Sciatic nerve (tissue), 2 donors: ENCODE data around the gene HPS3. TPM values are rescaled to one million over a fixed set of nuclear protein-coding genes. Genes with fewer than 3 reads are reported as not detected.
"Not testable (repeated sequence)": the region's sequence is repeated elsewhere in the genome, so short reads cannot be mapped to it uniquely, and the experiment has no call there.

Experiments
- ATAC-seq: fragments of 200-7000 bp; cut with Tn5 transposase; one replicate; pipeline ENCODE4 v1.9.1; 2020; ENCODE audit warnings: mild to moderate bottlenecking, moderate library complexity
- DNase-seq: peaks from one replicate; pipeline ENCODE4 v3.0.0-alpha.2; 2020; ENCODE audit warnings: low spot score
- intact Hi-C: fragments of 100-400 bp; cut with DNase I; formaldehyde crosslinking; loops from one replicate; pipeline ENCODE4 v1.14.2; 2022
- total RNA-seq: library from RNA; stranded (reverse); fragmentation: NEBNext Ultra II Directional; extraction: Animal tissue kit (Norgen Biotek cat#: 25700); gene quantifications from one replicate; pipeline ENCODE4 v1.2.1, GENCODE V29; 2021
- donor health status: DM: no; HTN: no; CAD: no.
- donor health status: DM: no; HTN: no; CAD: no.

HPS3 gene
- total RNA-seq, 1 donor from 2014 or later, result 27.4 TPM

DNA sequence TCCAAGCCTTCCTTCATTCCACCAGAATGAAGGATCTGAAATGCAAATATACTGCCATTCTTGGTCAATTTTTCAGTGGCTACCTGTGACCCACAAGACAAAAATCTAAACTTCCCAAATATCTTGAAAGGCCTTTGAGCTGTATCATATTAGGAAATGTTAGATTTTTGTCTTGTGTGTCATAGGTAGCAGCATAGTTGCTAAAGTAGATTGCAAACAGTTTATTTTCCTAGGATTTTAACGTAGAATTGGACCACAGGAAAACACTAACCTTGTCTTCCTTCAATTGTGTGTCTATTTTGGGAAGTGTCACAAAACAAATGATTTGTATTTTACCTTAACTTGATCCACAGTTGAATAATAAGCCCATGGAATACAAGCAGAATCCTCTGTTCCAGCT is 49.8 kb downstream of the HPS3 start:
- DNase-seq, result no peak
- intact Hi-C loops, result no loop called here
- no peak for ATAC-seq

DNA sequence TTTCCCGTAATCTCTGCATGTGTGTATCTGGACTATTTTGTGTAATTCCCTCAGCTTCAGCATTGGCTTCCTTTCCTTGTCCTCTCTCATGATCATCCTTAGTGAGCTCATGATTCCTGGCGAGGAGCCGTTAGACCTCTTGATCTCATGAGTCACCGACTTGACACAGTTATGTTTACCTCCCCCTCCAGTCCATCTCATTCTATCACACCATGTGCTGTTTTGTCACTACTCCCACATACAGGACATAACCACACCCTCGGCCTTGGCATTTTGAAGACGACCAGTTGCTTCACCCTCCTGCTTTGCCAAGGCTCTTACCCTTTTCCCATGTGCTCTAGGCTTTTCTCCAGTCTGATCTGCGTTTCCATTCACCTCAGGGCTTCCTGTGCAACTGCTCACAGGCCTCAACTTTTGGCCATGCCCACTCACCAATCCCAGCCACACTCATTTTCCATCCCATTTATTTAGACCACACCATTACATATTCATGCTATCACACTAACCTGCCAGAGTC is 50.7 kb downstream of the HPS3 start:
- intact Hi-C loops, result no loop called here
- DNase-seq, result peak; percentile 90
- peak; percentile 99 for ATAC-seq

DNA sequence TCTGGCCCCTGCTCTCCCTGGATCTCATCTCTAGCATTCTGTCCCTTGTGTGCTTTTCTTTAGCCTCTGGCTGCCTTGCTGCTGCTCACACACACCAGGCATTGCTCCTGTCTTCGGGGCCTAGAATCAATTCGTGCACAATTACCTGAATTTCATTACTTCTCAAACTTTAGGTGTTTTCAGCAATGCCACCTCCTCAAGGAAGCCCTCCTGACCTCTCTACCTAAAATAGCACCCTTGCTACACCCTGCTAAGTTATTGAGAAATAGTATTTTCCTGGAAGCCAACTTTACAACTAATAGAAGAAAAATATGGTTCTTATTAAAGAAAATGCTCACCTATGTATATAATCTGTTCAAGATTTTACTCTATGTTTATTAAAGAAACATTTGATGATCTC is 51.7 kb downstream of the HPS3 start:
- ATAC-seq (no peak), DNase-seq (no peak)
- intact Hi-C loops, result no loop called here

DNA sequence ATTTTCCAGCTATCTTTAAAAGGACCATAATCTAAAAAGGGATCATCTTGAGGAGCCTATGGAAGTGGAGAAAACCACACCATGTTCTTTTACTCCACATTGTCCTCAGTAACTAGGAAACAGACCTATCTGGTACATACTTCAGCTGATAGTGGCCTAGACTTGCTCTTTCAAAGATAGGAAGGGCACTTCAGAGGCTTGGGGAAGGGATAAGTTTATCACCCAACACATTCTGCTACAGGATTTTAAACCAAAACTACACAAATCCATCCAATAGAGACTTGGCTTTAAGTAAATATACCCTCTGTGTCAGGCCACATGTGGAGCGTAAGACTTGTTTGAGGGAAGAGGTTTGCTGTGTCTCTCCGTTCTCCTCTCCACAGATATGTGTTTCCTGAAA is 56.8 kb downstream of the HPS3 start:
- intact Hi-C loops, result no loop called here
- ATAC-seq, result no peak
- no peak for DNase-seq

DNA sequence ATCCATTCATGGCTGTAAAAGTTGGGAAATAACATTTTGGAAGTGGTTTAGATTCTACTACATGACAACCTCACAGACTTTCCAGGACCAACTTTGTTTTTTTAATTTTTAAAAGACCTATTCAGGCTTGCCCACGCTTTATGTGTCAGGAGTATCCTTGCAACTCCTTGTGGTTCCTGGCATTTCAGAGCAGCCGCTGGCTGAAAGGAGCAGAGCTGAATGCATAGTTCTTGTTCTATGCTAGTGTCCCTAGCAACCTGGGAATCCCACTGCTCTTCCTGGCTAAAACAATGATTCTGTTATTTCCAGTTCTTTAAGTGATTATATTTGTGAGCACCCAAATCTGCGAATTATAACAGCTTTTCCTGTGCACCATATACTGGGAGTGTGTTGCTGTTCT is 57.3 kb downstream of the HPS3 start:
- DNase-seq (no peak), ATAC-seq (no peak)
- intact Hi-C loops, result no loop called here

DNA sequence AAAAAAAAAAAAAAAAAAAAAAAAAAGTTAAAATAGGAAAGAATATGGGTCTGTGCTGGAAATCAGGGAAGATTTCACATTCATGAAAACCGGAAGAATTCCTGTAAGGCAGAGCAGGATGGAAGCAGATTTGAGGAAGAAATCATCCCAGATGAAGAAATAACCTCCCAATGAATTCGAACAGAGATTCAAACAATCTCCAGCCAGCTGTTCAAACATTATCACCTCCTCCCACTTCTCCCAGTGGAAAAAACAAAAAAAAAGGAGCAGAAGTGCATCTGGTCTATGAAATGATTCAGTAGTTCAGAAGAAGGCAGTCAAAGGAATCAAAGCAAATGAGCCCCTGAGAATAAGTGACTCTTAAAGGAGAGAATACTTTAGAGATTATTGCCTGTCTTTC is 59.1 kb downstream of the HPS3 start:
- ATAC-seq (peak; percentile 88), DNase-seq (no peak)
- intact Hi-C loops, result no loop called here

DNA sequence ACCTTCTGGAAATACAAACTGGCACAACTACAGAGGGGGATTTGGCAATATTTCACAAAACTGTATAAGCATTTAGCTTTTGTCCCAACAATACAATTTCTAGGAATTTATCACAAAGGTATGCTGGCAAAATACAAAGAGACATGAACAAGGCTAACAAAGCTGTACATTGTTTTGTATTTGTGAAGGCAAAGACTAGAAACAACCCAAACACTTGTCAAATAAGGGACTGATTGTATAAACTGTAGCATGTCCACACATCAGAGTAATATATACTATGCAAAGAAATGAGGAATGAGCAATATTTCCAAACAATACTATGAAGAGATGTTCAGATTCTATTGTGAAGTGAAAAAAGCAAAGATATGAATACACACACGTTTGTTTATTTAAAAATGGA is 65.8 kb downstream of the HPS3 start:
- ATAC-seq, result no peak
- no peak for DNase-seq
- intact Hi-C loops, result no loop called here

DNA sequence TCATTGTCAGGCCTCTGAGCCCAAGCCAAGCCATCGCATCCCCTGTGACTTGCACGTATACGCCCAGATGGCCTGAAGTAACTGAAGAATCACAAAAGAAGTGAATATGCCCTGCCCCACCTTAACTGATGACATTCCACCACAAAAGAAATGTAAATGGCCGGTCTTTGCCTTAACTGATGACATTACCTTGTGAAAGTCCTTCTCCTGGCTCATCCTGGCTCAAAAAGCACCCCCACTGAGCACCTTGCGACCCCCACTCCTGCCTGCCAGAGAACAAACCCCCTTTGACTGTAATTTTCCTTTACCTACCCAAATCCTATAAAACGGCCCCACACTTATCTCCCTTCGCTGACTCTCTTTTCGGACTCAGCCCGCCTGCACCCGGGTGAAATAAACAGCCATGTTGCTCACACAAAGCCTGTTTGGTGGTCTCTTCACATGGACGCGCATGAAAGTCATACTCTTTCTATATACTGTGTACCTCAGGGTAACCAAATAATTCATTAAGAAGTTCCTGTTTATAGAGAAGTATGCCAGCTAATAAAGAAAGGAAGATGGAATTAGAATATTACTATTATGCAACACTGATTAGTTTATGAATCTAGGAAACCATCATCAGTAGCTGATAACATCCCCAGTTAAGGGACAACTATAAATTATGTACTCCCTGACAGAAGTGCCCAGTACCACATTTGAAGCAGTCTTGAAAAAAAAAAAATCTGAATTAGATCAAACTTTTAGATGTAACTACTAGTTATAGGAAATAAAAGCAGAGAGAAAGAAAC is 67.6 kb downstream of the HPS3 start:
- DNase-seq, intact Hi-C loops, ATAC-seq: not testable (repeated sequence)

DNA sequence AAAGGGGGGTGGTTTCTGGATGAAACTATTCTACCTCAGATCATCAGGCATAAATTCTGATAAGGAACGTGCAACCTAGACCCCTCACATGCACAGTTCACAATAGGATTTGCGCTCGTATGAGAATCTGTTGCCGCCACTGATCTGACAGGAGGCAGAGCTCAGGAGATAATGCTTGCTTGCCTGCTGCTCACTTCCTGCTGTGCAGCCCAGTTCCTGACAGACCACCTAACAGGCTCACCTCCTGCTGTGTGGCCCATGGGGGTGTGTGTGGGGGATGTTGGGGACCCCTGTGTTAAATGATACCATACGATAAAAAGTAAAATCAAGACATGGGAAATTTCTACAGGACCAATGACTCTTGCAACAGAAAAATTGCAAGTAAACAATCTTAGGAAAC is 68.2 kb downstream of the HPS3 start:
- ATAC-seq (no peak), DNase-seq (no peak)
- intact Hi-C loops, result no loop called here

DNA sequence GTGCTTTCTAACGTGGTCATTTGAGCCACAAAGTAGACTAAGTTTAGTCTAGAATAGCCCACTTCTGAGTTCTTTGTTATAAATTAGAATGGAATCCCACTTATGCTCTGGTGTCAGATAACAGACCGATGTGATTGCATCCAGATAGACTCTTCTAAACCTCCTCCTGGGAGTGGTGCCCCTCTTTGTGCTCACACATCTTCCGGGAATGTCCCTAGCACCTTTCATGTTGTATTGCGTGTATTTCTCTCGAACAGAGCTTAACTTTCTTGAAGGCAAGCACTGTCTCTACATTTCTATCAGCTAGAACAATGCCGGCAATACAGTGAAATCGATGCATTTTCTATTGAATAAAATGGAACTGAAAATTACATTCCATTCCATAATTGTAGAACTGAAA is 69.2 kb downstream of the HPS3 start:
- DNase-seq (no peak), ATAC-seq (no peak)
- intact Hi-C loops, result no loop called here

DNA sequence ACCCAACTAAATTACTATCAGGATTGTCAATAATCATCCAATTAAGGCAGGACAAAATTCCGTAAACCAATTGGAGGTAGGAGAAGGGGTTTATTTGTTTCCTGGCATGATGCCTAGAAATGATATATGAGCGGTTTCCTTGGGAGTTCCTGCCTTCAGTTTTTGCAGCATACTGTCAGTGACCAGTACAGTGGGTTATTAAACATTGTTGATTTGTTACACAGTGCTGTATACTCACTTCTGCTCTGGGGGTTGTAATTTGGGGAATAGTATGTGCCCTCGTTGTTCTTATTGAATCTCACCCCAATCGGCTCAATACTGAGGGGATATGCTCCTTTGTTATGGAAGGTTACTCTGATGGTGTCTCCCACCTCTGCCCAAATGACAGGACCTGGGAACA is 70.0 kb downstream of the HPS3 start:
- intact Hi-C loops, result no loop called here
- no peak for DNase-seq
- no peak for ATAC-seq

DNA sequence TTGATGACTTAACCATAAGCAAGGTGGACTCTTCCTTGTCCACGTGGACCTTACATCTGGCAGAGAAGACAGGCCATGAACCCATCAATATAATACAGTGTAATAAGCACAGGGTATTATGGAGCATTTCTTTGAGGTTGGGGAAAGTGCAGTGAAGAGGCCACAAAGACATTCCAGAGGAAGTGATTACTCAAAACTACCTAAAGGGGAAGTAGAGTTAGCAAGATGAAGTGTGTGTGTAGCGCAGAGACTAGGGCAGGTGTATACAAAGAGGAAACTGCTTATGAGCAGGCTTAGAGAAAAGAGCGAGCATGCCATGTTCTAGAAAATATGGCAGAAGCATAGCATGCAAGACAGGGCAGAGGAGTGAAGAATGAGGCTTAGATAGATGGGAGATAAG is 74.3 kb downstream of the HPS3 start:
- intact Hi-C loops, result no loop called here
- DNase-seq (no peak), ATAC-seq (no peak)

DNA sequence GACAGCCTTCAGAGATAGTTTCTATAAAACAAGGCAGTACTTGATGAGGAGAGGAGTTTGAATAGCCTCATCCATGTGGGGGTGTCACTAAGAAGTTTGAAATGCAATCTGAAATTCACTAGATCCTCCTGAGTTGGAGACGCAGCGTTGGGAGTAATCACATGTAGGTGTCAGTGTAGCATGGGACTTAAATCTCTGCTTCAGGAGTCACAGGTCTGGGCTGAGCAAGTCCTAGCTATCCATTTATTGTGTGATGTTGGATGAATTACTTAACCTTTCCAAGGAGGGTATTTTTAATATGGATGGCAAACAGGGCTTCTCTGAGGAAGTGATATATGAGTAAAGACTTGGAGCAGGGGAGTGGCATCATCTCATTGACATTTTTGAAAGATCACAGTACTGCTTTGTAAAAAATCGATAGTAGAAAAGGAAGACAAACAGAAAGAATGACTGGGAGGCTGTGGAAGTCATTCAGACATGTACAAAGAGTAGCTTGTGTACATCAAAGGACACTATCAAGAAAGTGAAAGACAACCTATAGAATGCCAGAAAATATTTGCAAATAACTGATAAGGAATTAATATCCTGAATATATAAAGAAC is 75.1 kb downstream of the HPS3 start:
- no peak for ATAC-seq
- intact Hi-C loops, result no loop called here
- DNase-seq, result no peak

DNA sequence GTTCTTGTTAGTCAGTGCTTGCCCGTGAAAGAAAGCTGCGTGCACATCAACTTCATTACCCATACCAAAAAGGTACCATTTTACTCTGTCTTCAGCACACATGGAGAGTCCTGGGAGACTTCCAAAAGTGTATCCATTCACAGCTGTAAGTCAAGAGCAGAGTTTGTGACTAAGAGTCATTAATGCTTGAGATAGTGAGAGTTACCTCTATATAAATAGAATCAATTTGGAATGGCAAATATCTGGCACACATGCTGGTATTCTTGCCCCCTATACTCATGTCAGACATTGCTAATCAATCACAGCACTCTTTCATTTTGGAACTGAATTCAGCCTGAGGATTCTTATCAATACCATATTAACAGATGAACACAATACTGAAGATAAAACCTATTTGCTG is 78.0 kb downstream of the HPS3 start:
- ATAC-seq, result no peak

DNA sequence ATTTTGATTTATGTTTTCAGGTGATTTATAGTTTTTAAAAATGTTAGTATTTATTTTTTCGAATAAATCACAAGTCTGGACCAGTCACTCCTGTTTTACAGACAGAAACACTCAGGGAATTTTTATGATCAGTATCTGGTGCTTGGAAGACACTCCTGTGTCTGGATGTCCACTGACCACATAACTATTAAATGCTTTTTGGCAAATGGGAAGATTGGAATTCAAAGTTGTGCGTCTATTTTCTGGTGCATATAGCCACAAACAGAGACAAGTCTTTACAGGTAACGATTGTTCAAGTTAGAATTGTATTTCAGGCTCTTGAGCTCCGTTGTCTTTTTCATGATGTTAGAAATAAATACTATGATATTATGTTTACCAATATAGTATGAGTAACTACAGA is 80.0 kb downstream of the HPS3 start:
- intact Hi-C loops, result no loop called here
- DNase-seq, result no peak
- ATAC-seq, result no peak

More for the DNA sequence above, 78.0 kb downstream of the HPS3 start:
- intact Hi-C loops, result no loop called here
- DNase-seq, result no peak

DNA sequence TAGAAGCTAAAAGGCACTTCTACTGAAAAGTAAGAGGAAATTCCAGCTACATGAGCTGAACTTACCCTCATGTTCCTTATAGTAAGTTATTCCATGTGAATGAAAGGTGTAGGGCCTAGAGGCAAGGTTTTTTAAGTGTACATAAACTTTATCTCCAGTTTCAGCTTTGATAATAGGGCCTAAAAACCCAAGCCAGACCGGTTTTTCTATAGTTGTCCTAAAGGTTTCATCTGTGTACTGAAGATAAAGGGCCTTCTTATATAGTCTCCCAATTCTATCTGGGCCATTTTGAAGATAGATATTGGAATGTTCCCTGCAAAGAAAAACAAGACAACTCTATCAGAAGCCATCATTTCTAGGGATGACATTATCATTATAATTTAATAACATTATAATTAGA is 82.9 kb downstream of the HPS3 start:
- intact Hi-C loops, result no loop called here
- no peak for DNase-seq
- ATAC-seq, result no peak

DNA sequence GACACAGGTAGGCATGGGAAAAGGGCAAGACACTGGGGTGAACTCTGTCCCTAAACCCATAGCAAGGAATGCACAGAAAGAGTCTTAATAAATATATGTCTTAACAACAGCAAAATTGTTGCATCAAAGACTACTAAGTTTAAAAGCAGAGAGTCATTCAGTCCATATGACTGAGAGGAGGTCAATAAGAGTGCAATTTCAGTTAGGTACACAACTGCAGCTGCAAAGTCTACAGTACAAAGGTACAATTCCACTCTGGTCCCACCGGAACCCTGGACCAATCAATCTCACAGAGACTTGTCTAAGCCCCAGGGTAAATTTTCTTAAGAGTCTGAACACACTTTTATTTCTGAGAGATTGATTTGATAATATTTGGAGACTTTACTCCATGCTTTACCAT is 85.3 kb downstream of the HPS3 start:
- DNase-seq, result no peak
- intact Hi-C loops, result no loop called here
- no peak for ATAC-seq

DNA sequence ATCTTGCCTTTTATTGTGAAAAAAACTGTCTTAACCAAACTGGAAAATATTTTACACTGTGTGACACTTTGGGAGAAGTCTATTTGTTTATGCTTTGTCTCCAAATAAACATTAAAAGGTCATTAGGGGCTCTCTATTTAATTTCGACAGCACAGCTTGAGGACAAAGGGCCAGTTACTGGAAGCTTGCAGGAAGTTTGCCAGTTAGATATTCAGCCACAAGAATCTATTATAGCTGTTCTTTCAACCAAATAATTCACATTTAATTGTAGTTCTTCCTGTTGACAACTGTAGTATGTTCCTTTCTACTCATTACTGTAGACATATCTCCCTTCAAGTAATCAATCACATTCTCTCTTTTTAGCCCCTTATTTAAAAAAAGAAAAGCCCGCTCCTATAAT is 86.1 kb downstream of the HPS3 start:
- ATAC-seq, result peak; percentile 43
- no peak for DNase-seq
- intact Hi-C loops, result no loop called here

DNA sequence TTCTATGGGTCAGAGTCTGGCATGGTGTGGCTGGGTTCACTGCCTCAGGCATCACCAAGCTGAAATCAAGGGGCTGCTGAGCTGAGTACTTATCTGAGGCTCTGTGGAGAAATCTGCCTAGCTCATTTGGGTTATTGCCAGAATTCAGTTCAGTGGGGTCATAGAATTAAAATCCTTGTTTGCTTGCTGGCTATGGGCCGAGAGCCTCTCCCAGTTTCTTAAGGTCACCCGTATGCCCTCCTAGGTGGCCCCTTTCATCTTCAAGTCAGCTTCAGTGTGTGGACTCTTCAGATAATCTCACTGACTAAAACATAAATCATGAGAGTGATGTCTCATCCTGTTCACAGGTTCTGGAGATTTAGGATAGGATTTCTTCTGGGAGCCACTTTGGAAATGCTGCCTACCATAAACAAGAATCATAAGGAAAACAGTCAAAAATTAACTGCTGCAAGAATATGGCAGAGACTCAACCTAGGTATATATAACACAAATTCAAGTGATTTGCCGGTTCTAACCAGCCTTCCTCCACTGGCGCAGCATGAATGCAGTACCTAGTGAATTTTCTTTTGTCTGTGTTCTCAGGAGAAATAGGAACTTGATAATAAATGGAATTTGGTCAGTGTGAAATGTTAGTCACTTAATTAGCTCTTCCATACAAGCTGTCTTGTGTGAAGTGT is 86.9 kb downstream of the HPS3 start:
- peak; percentile 66 for ATAC-seq
- DNase-seq, result no peak
- intact Hi-C loops, result no loop called here

DNA sequence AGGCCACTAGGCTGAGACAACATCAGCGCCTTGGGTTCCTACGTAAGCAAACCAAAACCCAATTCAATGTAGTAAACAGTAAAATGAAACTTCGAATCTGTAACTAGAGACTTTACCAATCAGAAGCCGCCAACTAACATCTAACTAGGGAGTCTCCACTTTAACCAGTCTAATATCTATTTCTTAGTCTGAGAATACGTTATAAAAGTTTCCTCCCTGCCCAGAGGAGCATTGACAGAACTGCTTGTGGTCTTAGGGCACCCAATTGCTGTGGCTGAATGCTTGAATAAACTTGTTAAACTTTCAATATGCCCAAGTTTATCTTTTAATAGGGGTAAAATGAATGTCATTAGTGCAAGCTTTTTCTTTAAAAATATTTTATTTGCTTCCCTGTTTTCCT is 87.9 kb downstream of the HPS3 start:
- intact Hi-C loops, result no loop called here
- ATAC-seq (no peak), DNase-seq (no peak)
